Progenitor cell of endocrine pancreas (in vitro differentiated cells): Measurements from ENCODE around the gene MMP1. TPM values are rescaled to one million over a fixed set of nuclear protein-coding genes. Genes with fewer than 3 reads are reported as not detected.

Source experiments
- DNase-seq: peaks from one replicate; pipeline ENCODE4 v3.0.0; 2021; ENCODE audit warnings: low spot score; ENCODE audit not compliant: unreplicated experiment
- H3K27ac Mint-ChIP-seq: 2 replicates; pipeline ENCODE4 v1.8.0; 2021; ENCODE audit warnings: mild to moderate bottlenecking, moderate library complexity, mixed read lengths
- H3K27me3 Mint-ChIP-seq: 2 replicates; pipeline ENCODE4 v1.8.0; 2021; ENCODE audit warnings: mixed read lengths
- H3K36me3 Mint-ChIP-seq: 2 replicates; pipeline ENCODE4 v1.8.0; 2022; ENCODE audit warnings: mixed read lengths; ENCODE audit not compliant: insufficient read depth
- H3K4me1 Mint-ChIP-seq: 2 replicates; pipeline ENCODE4 v1.8.0; 2021; ENCODE audit warnings: low read depth, mixed read lengths
- H3K4me3 Mint-ChIP-seq: 2 replicates; pipeline ENCODE4 v1.8.0; 2021; ENCODE audit warnings: low read depth, mild to moderate bottlenecking, moderate library complexity, mixed read lengths
- H3K9me3 Mint-ChIP-seq: 2 replicates; pipeline ENCODE4 v1.8.0; 2021; ENCODE audit warnings: low read depth, mixed read lengths
- long read RNA-seq: library from polyadenylated mRNA; unstranded; transcript quantifications from one replicate; pipeline ENCODE4 v2.0.0, GENCODE V29; 2020
- total RNA-seq: library from RNA; stranded (reverse); gene quantifications from 2 replicates; pipeline ENCODE4 v1.2.1, GENCODE V29; 2021
- TF ChIP-seq, protein P1 (sequence below): fragments of 200-600 bp; sonication (generic); IDR thresholded peaks from one replicate; pipeline ENCODE4 v1.5.0; 2021; ENCODE audit warnings: antibody characterized with exemption, mild to moderate bottlenecking; ENCODE audit not compliant: unreplicated experiment

MMP1 gene
- 0.24 and 1.3 TPM in 2 replicates for total RNA-seq
- long read RNA-seq, partial matches to known transcripts, result 0 of 2 reads
- long read RNA-seq, other reads (novel, unspliced or antisense), result 0 of 2 reads

DNA sequence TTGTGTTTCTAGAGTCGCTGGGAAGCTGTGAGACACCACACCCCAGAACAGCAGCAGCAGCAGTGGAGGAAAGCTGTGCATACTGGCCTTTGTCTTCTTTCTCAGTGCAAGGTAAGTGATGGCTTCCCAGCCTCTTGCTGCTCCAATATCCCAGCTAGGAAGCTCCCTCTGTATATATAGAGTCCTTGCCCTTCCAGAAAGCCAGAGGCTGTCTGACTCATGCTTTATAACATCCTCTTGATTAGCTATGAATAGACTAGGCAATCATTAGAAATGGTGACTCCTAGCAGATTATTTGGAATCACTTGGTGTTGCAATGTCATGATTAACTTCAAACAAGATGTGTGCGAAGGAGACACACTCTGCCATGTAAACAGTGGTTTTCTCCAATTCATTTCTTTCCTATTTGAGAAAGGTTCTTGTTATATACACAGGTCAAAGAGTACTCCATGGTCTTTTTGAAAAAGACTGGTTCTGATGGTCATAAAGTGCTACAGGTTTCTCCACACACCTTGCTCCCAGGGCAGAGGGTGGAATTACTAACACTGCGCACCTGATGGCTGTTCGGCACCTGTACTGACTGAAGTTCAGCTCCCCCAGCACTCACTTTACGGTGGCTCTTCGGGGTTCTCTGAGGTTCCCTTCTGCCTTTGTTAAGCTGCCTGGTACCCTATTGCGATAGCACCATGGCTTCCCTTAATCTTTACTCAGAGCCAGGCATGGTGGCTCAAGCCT, at the start of gene MMP1:
Gene MMP1, minus strand, starts transcription at position 149 of the 735 bp plus-strand sequence. Its CDS starts 68 bp downstream, at position 81.
- Mint-ChIP-seq H3K27ac (no peak within 1 kb of the TSS), H3K27me3 (no peaks in the 10 kb centered on the region), H3K9me3 (no peaks in the 10 kb centered on the region), H3K4me3 (no peak within 1 kb of the TSS), H3K36me3 (no peaks in the 10 kb centered on the region), H3K4me1 (no peaks in the 10 kb centered on the region)
- TF ChIP-seq, protein P1, sequence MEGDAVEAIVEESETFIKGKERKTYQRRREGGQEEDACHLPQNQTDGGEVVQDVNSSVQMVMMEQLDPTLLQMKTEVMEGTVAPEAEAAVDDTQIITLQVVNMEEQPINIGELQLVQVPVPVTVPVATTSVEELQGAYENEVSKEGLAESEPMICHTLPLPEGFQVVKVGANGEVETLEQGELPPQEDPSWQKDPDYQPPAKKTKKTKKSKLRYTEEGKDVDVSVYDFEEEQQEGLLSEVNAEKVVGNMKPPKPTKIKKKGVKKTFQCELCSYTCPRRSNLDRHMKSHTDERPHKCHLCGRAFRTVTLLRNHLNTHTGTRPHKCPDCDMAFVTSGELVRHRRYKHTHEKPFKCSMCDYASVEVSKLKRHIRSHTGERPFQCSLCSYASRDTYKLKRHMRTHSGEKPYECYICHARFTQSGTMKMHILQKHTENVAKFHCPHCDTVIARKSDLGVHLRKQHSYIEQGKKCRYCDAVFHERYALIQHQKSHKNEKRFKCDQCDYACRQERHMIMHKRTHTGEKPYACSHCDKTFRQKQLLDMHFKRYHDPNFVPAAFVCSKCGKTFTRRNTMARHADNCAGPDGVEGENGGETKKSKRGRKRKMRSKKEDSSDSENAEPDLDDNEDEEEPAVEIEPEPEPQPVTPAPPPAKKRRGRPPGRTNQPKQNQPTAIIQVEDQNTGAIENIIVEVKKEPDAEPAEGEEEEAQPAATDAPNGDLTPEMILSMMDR, result no peak
- no peak for DNase-seq

DNA sequence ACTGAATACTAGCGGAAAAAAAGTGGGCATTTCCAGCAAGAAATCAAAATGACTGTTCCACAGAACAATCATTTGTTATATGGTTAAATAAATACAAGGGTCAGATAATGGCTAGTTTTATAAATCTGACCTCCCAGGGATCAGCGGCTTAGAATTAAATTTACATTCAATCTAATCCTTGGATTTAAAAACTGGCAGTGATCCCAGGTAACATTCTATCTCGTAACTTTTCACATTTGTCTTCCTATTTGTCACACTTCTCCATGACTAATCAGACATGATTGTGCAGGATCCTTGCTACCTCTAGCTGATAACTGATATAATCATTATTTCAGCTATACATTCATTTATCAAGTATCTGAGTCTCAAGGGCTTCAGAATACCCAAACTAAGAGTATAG, 48.3 kb upstream of the MMP1 start:
- DNase-seq, result no peak
- peaks cover 3% of the 10 kb centered on the region for H3K4me1 Mint-ChIP-seq
- H3K27me3 Mint-ChIP-seq, result peaks cover 3% of the 10 kb centered on the region
- no peak overlapping the region for H3K27ac Mint-ChIP-seq
- no peak overlapping the region for H3K4me3 Mint-ChIP-seq
- TF ChIP-seq, protein P1, result no peak
- no peaks in the 10 kb centered on the region for H3K36me3 Mint-ChIP-seq
- H3K9me3 Mint-ChIP-seq, result peaks cover 3% of the 10 kb centered on the region

DNA sequence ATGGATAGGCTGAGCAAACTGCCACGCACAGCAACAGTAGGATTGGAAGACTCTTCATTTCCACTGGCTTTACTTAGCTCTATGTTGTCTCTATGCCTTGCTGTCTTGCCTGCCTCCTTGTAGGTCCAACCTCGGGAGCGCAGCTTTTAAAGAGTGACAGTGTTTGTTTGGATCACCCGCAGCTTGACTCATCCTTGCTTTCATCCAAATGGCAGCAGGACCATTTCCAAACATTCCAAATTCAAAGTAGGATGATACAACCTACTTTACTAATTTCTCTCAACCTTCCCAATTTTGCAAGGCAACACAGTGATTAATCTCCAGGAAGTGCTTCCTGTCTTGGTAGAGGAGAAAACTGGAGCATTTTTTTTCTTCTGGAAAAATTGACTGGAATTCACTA, 45.5 kb upstream of the MMP1 start, which contains the start of gene MMP3:
Gene MMP3, minus strand, starts transcription at position 121 of the 400 bp plus-strand sequence. Its CDS starts 63 bp downstream, at position 58.
- H3K27ac Mint-ChIP-seq, result no peak within 1 kb of the TSS
- peaks cover 15% of the 10 kb centered on the region for H3K4me1 Mint-ChIP-seq
- H3K36me3 Mint-ChIP-seq, result no peaks in the 10 kb centered on the region
- H3K9me3 Mint-ChIP-seq, result peaks cover 3% of the 10 kb centered on the region
- no peak within 1 kb of the TSS for H3K4me3 Mint-ChIP-seq
- DNase-seq, result no peak
- TF ChIP-seq, protein P1, result no peak
- H3K27me3 Mint-ChIP-seq, result peaks cover 3% of the 10 kb centered on the region

DNA sequence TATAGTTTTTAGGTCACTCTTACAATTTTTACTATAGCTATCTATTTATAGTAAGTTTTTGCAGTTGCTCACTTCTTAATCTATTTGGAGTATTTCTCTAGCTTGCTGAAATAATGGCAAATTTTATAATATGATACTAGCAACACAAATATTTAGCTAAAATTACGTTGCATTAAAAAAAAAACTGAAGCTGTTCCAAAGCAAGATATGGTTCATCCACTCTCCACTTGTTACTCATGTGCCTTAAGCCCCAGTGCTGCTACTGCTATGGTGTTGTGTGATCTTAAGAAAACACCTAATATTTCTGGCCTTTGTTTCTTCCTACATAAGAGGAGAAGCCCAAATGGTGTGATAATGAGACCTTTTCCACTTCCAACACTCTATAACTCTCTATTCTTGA, 45.0 kb upstream of the MMP1 start:
- H3K27me3 Mint-ChIP-seq, result peaks cover 3% of the 10 kb centered on the region
- DNase-seq, result no peak
- H3K4me3 Mint-ChIP-seq, result no peak overlapping the region
- TF ChIP-seq, protein P1, result no peak
- no peaks in the 10 kb centered on the region for H3K36me3 Mint-ChIP-seq
- peaks cover 3% of the 10 kb centered on the region for H3K9me3 Mint-ChIP-seq
- H3K4me1 Mint-ChIP-seq, result peaks cover 15% of the 10 kb centered on the region
- H3K27ac Mint-ChIP-seq, result no peak overlapping the region

DNA sequence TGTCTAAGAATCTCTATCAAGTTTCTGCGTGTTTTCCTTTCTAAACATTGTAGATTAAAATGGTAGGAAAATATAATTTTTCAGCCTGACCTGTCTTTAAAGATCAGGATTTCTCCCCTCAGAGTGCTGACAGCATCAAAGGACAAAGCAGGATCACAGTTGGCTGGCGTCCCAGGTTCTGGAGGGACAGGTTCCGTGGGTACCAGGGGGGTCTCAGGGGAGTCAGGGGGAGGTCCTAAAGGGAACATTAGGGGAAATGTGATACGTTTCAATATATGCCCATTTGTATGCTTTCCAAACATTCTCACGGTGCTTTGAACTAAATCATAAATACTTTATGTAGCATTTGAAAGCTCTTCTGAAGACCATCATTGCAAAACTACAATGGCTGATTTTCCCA, 42.1 kb upstream of the MMP1 start:
- TF ChIP-seq, protein P1, result no peak

More for the DNA sequence above, 42.1 kb upstream of the MMP1 start:
- no peak overlapping the region for H3K27ac Mint-ChIP-seq
- no peaks in the 10 kb centered on the region for H3K36me3 Mint-ChIP-seq
- H3K4me1 Mint-ChIP-seq, result peaks cover 14% of the 10 kb centered on the region
- peaks cover 3% of the 10 kb centered on the region for H3K27me3 Mint-ChIP-seq
- no peaks in the 10 kb centered on the region for H3K9me3 Mint-ChIP-seq
- H3K4me3 Mint-ChIP-seq, result no peak overlapping the region
- no peak for DNase-seq
